H1 (cell line): ENCODE data around the gene SND1. TPM values are rescaled to one million over a fixed set of nuclear protein-coding genes. Genes with fewer than 3 reads are reported as not detected.

Experiments used
- CHD1 ChIP-seq: IDR thresholded peaks from 2 replicates; pipeline ENCODE4 v1.6.1; 2012; ENCODE audit warnings: low read depth, low read length, improper control_type of control experiment
- HDAC6 ChIP-seq: IDR thresholded peaks from one replicate; pipeline ENCODE4 v1.7.1; 2012; ENCODE audit warnings: low read depth, mild to moderate bottlenecking, inconsistent platforms, low read length, moderate library complexity
- RAD21 ChIP-seq, 2 experiments: IDR thresholded peaks in 1 of 2; conservative IDR thresholded peaks in 1 of 2; 2 replicates each; pipeline ENCODE4 v1.6.1; 2011; ENCODE audit warnings: low read depth in 2 of 2, low read length in 2 of 2, improper control_type of control experiment in 1 of 2, inconsistent platforms in 1 of 2, mild to moderate bottlenecking in 1 of 2, moderate library complexity in 1 of 2
- SRF ChIP-seq: IDR thresholded peaks from 2 replicates; pipeline ENCODE4 v1.6.1; 2011; ENCODE audit warnings: mild to moderate bottlenecking, low read depth, low read length, moderate library complexity
- TAF1 ChIP-seq: IDR thresholded peaks from 2 replicates; pipeline ENCODE4 v1.6.1; 2011; ENCODE audit warnings: mild to moderate bottlenecking, low read depth, low read length
- polyA plus RNA-seq, 7 experiments: library from polyadenylated mRNA; depleted of rRNA in 3 of 7; stranded (reverse) in 5 of 7; unstranded in 2 of 7; fragments of >200 nt in 5 of 7; fragments of 200-250 nt in 2 of 7; gene quantifications; 1 replicate in 5 of 7; 2 replicates in 1 of 7; 4 replicates in 1 of 7; pipeline versions ENCODE4 v1.2.1 to v1.2.3, GENCODE V29; 2011 to 2013; ENCODE audit warnings: missing spikeins in 2 of 7, mixed read lengths in 2 of 7
- total RNA-seq: library from RNA; stranded (reverse); fragmentation: NEBNext Ultra II Directional; extraction: Animal tissue kit (Norgen Biotek cat#: 25700); gene quantifications from 2 replicates; pipeline ENCODE4 v1.2.1, GENCODE V29; 2021

The SND1 gene
- total and polyA plus RNA-seq, 2 of the 8 experiments (the other 6 are each of a cell fraction or from before 2014, with no cell fraction given): 122 to 290 TPM

- TF ChIP-seq RAD21 (IDR thresholded peaks at IDR 0.05 in 1 of 2, conservative IDR thresholded peaks at IDR 0.05 in 1 of 2; ENCODE audit: low read depth in 2 of 2, low read length in 2 of 2): no peak
- TF ChIP-seq SRF: no peak
- no peak for TF ChIP-seq HDAC6
- TF ChIP-seq CHD1: no peak
- no peak for TF ChIP-seq TAF1
These were observed 446.6 kb downstream of the SND1 start (continued) for GRCh38 chr7:128098629-128099028.
